IMR-90 (cell line): ENCODE data around the gene PACSIN3.

Source experiments
- BHLHE40 ChIP-seq: fragments of 150-350 bp; IDR thresholded peaks from 2 replicates; pipeline ENCODE4 v1.6.1; 2016; ENCODE audit warnings: mild to moderate bottlenecking, low read depth, low read length
- CEBPB ChIP-seq: IDR thresholded peaks from 2 replicates; pipeline ENCODE4 v1.6.1; 2012; ENCODE audit warnings: low read depth, low read length, improper control_type of control experiment
- CHD1 ChIP-seq: IDR thresholded peaks from 2 replicates; pipeline ENCODE4 v1.6.1; 2012; ENCODE audit warnings: low read depth, low read length, improper control_type of control experiment
- FOS ChIP-seq: fragments of 150-350 bp; IDR thresholded peaks from 2 replicates; pipeline ENCODE4 v1.6.1; 2016; ENCODE audit warnings: low read depth, low read length
- POLR2A ChIP-seq: IDR thresholded peaks from 2 replicates; pipeline ENCODE4 v1.6.1; 2012; ENCODE audit warnings: mild to moderate bottlenecking, low read depth, low read length
- RAD21 ChIP-seq: IDR thresholded peaks from 2 replicates; pipeline ENCODE4 v1.6.1; 2012; ENCODE audit warnings: low read length, improper control_type of control experiment
- RCOR1 ChIP-seq: IDR thresholded peaks from 2 replicates; pipeline ENCODE4 v1.6.1; 2012; ENCODE audit warnings: mild to moderate bottlenecking, low read length, improper control_type of control experiment; ENCODE audit not compliant: insufficient replicate concordance
- RFX5 ChIP-seq: IDR thresholded peaks from 2 replicates; pipeline ENCODE4 v1.8.0; 2012; ENCODE audit warnings: low read depth, mild to moderate bottlenecking, low read length, moderate library complexity
- SMC3 ChIP-seq: fragments of 150-350 bp; IDR thresholded peaks from 2 replicates; pipeline ENCODE4 v1.6.1; 2016; ENCODE audit warnings: low read depth, mild to moderate bottlenecking, antibody characterized with exemption, low read length, moderate library complexity
- TF ChIP-seq, protein P1 (sequence below): conservative IDR thresholded peaks from 2 replicates; pipeline ENCODE4 v1.5.1; 2012; ENCODE audit warnings: mild to moderate bottlenecking, low read depth, low read length, improper control_type of control experiment
- TF ChIP-seq, protein P2 (sequence below): fragments of 150-350 bp; IDR thresholded peaks from 2 replicates; pipeline ENCODE4 v1.6.1; 2017; ENCODE audit warnings: mild to moderate bottlenecking, antibody characterized with exemption, low read length, low read depth

GRCh38 chr11:47233989-47234668, 47.9 kb upstream of the PACSIN3 start:
- TF ChIP-seq, protein P1, sequence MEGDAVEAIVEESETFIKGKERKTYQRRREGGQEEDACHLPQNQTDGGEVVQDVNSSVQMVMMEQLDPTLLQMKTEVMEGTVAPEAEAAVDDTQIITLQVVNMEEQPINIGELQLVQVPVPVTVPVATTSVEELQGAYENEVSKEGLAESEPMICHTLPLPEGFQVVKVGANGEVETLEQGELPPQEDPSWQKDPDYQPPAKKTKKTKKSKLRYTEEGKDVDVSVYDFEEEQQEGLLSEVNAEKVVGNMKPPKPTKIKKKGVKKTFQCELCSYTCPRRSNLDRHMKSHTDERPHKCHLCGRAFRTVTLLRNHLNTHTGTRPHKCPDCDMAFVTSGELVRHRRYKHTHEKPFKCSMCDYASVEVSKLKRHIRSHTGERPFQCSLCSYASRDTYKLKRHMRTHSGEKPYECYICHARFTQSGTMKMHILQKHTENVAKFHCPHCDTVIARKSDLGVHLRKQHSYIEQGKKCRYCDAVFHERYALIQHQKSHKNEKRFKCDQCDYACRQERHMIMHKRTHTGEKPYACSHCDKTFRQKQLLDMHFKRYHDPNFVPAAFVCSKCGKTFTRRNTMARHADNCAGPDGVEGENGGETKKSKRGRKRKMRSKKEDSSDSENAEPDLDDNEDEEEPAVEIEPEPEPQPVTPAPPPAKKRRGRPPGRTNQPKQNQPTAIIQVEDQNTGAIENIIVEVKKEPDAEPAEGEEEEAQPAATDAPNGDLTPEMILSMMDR, result peak; percentile 50
- TF ChIP-seq POLR2A (no peak), FOS (peak; percentile 36; the same call in 1 of the 2 replicates), RFX5 (no peak), CHD1 (no peak), CEBPB (peak; percentile 62), BHLHE40 (peak; percentile 17; the same call in 1 of the 2 replicates), RCOR1 (no peak), RAD21 (peak; percentile 43), SMC3 (peak; percentile 14; the same call in 1 of the 2 replicates)
- TF ChIP-seq, protein P2, sequence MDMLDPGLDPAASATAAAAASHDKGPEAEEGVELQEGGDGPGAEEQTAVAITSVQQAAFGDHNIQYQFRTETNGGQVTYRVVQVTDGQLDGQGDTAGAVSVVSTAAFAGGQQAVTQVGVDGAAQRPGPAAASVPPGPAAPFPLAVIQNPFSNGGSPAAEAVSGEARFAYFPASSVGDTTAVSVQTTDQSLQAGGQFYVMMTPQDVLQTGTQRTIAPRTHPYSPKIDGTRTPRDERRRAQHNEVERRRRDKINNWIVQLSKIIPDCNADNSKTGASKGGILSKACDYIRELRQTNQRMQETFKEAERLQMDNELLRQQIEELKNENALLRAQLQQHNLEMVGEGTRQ, result no peak
